ENCODE data around the gene MPEG1.

MPEG1 gene

GRCh38 chr11:59226396-59226795 lies 13.7 kb upstream of the MPEG1 start:
- Histone ChIP-seq H3K23ac (ENCODE audit: low read length in 2 of 2) (no peak overlapping the region), H3K36me3 (ENCODE audit: control insufficient read depth in 1 of 2, insufficient read depth in 2 of 2, low read depth in 1 of 2, low read length in 2 of 2) (no peaks in the 10 kb centered on the region), H3K27me3 (ENCODE audit: control insufficient read depth in 1 of 2, insufficient read depth in 1 of 2, low read length in 2 of 2) (no peaks in the 10 kb centered on the region), H3K4me1 (ENCODE audit: control insufficient read depth, insufficient read depth, low read depth, low read length) (no peaks in the 10 kb centered on the region), H2AFZ (ENCODE audit: low read depth, low read length) (no peak overlapping the region), H3K4me3 (ENCODE audit: insufficient read depth in 1 of 2, low read depth in 1 of 2, low read length in 2 of 2) (no peak overlapping the region), H3K79me1 (replicated peaks; ENCODE audit: low read length, poor library complexity, severe bottlenecking) (no peaks in the 10 kb centered on the region), H3K4ac (ENCODE audit: low read depth in 1 of 2, low read length in 2 of 2) (no peak overlapping the region), H3K27ac (ENCODE audit: low read length, poor library complexity, severe bottlenecking) (no peak overlapping the region), H2AK5ac (ENCODE audit: low read length, severe bottlenecking) (no peak overlapping the region), H3K9ac (ENCODE audit: low read length) (no peak overlapping the region), H3K14ac (ENCODE audit: low read length in 2 of 2) (no peak overlapping the region), H2BK120ac (ENCODE audit: low read depth, low read length) (no peak overlapping the region), H2BK12ac (ENCODE audit: low read length in 2 of 2) (no peak overlapping the region), H3K9me3 (ENCODE audit: control insufficient read depth, low read length) (no peaks in the 10 kb centered on the region), H2BK5ac (ENCODE audit: low read depth, low read length, poor library complexity, severe bottlenecking) (no peak overlapping the region), H3K4me2 (ENCODE audit: low read length, poor library complexity, severe bottlenecking) (no peak overlapping the region), H3K18ac (ENCODE audit: low read depth in 1 of 2, low read length in 2 of 2) (no peak overlapping the region), H2BK15ac (ENCODE audit: low read depth, poor library complexity, severe bottlenecking) (no peak overlapping the region), H4K8ac (ENCODE audit: low read length) (no peak overlapping the region), H4K91ac (ENCODE audit: low read length) (no peak overlapping the region)
- 90% methylated on average over 1 of the region's 2 CpGs for WGBS
- DNase-seq = no peak

GRCh38 chr11:59225017-59225416 lies 12.3 kb upstream of the MPEG1 start:
- Histone ChIP-seq H2BK12ac (ENCODE audit: low read length in 2 of 2) (no peak overlapping the region), H2AFZ (ENCODE audit: low read depth, low read length) (no peak overlapping the region), H3K4me1 (ENCODE audit: control insufficient read depth, insufficient read depth, low read depth, low read length) (no peaks in the 10 kb centered on the region), H3K4ac (ENCODE audit: low read depth in 1 of 2, low read length in 2 of 2) (no peak overlapping the region), H3K9me3 (ENCODE audit: control insufficient read depth, low read length) (no peaks in the 10 kb centered on the region), H3K4me2 (ENCODE audit: low read length, poor library complexity, severe bottlenecking) (no peak overlapping the region), H3K9ac (ENCODE audit: low read length) (peak overlapping the region; percentile 53), H3K4me3 (ENCODE audit: insufficient read depth in 1 of 2, low read depth in 1 of 2, low read length in 2 of 2) (peak overlapping the region in 1 of 2 experiments; percentile 6), H3K79me1 (replicated peaks; ENCODE audit: low read length, poor library complexity, severe bottlenecking) (no peaks in the 10 kb centered on the region), H3K14ac (ENCODE audit: low read length in 2 of 2) (no peak overlapping the region), H2BK5ac (ENCODE audit: low read depth, low read length, poor library complexity, severe bottlenecking) (no peak overlapping the region), H2BK120ac (ENCODE audit: low read depth, low read length) (no peak overlapping the region), H2AK5ac (ENCODE audit: low read length, severe bottlenecking) (no peak overlapping the region), H3K27ac (ENCODE audit: low read length, poor library complexity, severe bottlenecking) (no peak overlapping the region), H3K36me3 (ENCODE audit: control insufficient read depth in 1 of 2, insufficient read depth in 2 of 2, low read depth in 1 of 2, low read length in 2 of 2) (no peaks in the 10 kb centered on the region), H4K8ac (ENCODE audit: low read length) (no peak overlapping the region), H3K23ac (ENCODE audit: low read length in 2 of 2) (no peak overlapping the region), H3K27me3 (ENCODE audit: control insufficient read depth in 1 of 2, insufficient read depth in 1 of 2, low read length in 2 of 2) (no peaks in the 10 kb centered on the region), H2BK15ac (ENCODE audit: low read depth, poor library complexity, severe bottlenecking) (no peak overlapping the region), H4K91ac (ENCODE audit: low read length) (no peak overlapping the region), H3K18ac (ENCODE audit: low read depth in 1 of 2, low read length in 2 of 2) (no peak overlapping the region)
- 41% methylated on average over 1 of the region's 1 CpG for WGBS
- DNase-seq = no peak

- WGBS = 43% methylated on average over 4 of the region's 4 CpGs
- Histone ChIP-seq H3K27ac (ENCODE audit: low read length, poor library complexity, severe bottlenecking) (no peak overlapping the region), H3K79me1 (replicated peaks; ENCODE audit: low read length, poor library complexity, severe bottlenecking) (no peaks in the 10 kb centered on the region), H3K36me3 (ENCODE audit: control insufficient read depth in 1 of 2, insufficient read depth in 2 of 2, low read depth in 1 of 2, low read length in 2 of 2) (no peaks in the 10 kb centered on the region), H3K18ac (ENCODE audit: low read depth in 1 of 2, low read length in 2 of 2) (no peak overlapping the region), H2BK120ac (ENCODE audit: low read depth, low read length) (no peak overlapping the region), H2BK15ac (ENCODE audit: low read depth, poor library complexity, severe bottlenecking) (no peak overlapping the region), H3K4me3 (ENCODE audit: insufficient read depth in 1 of 2, low read depth in 1 of 2, low read length in 2 of 2) (peak overlapping the region in 1 of 2 experiments; percentile 6), H2BK5ac (ENCODE audit: low read depth, low read length, poor library complexity, severe bottlenecking) (no peak overlapping the region), H3K4me2 (ENCODE audit: low read length, poor library complexity, severe bottlenecking) (no peak overlapping the region), H2AFZ (ENCODE audit: low read depth, low read length) (no peak overlapping the region), H3K4me1 (ENCODE audit: control insufficient read depth, insufficient read depth, low read depth, low read length) (no peaks in the 10 kb centered on the region), H3K9me3 (ENCODE audit: control insufficient read depth, low read length) (no peaks in the 10 kb centered on the region), H3K14ac (ENCODE audit: low read length in 2 of 2) (no peak overlapping the region), H2BK12ac (ENCODE audit: low read length in 2 of 2) (no peak overlapping the region), H2AK5ac (ENCODE audit: low read length, severe bottlenecking) (no peak overlapping the region), H4K91ac (ENCODE audit: low read length) (no peak overlapping the region), H3K9ac (ENCODE audit: low read length) (peak overlapping the region; percentile 53), H3K4ac (ENCODE audit: low read depth in 1 of 2, low read length in 2 of 2) (no peak overlapping the region), H4K8ac (ENCODE audit: low read length) (no peak overlapping the region), H3K23ac (ENCODE audit: low read length in 2 of 2) (no peak overlapping the region), H3K27me3 (ENCODE audit: control insufficient read depth in 1 of 2, insufficient read depth in 1 of 2, low read length in 2 of 2) (no peaks in the 10 kb centered on the region)
- DNase-seq = peak; percentile 4
Measured at GRCh38 chr11:59224351-59224928, 11.7 kb upstream of the MPEG1 start.

GRCh38 chr11:59223611-59224010 lies 10.9 kb upstream of the MPEG1 start:
- no peak overlapping the region for H3K4me3 ChIP-seq (ENCODE audit: insufficient read depth in 1 of 2, low read depth in 1 of 2, low read length in 2 of 2)
- no peak for DNase-seq
- H3K9ac ChIP-seq (ENCODE audit: low read length) = peak overlapping the region; percentile 4
- H3K79me1 ChIP-seq (replicated peaks; ENCODE audit: low read length, poor library complexity, severe bottlenecking) = no peaks in the 10 kb centered on the region
- WGBS = 73% methylated on average over 2 of the region's 2 CpGs
- no peak overlapping the region for H3K4me2 ChIP-seq (ENCODE audit: low read length, poor library complexity, severe bottlenecking)
- H3K18ac ChIP-seq (ENCODE audit: low read depth in 1 of 2, low read length in 2 of 2) = no peak overlapping the region
- no peak overlapping the region for H2BK120ac ChIP-seq (ENCODE audit: low read depth, low read length)
- H2AFZ ChIP-seq (ENCODE audit: low read depth, low read length) = no peak overlapping the region
- no peaks in the 10 kb centered on the region for H3K9me3 ChIP-seq (ENCODE audit: control insufficient read depth, low read length)
- no peak overlapping the region for H2BK12ac ChIP-seq (ENCODE audit: low read length in 2 of 2)
- H3K14ac ChIP-seq (ENCODE audit: low read length in 2 of 2) = no peak overlapping the region
- no peak overlapping the region for H2AK5ac ChIP-seq (ENCODE audit: low read length, severe bottlenecking)
- no peaks in the 10 kb centered on the region for H3K36me3 ChIP-seq (ENCODE audit: control insufficient read depth in 1 of 2, insufficient read depth in 2 of 2, low read depth in 1 of 2, low read length in 2 of 2)
- H3K23ac ChIP-seq (ENCODE audit: low read length in 2 of 2) = no peak overlapping the region
- no peaks in the 10 kb centered on the region for H3K4me1 ChIP-seq (ENCODE audit: control insufficient read depth, insufficient read depth, low read depth, low read length)
- H3K27me3 ChIP-seq (ENCODE audit: control insufficient read depth in 1 of 2, insufficient read depth in 1 of 2, low read length in 2 of 2) = no peaks in the 10 kb centered on the region
- no peak overlapping the region for H3K4ac ChIP-seq (ENCODE audit: low read depth in 1 of 2, low read length in 2 of 2)
- no peak overlapping the region for H2BK5ac ChIP-seq (ENCODE audit: low read depth, low read length, poor library complexity, severe bottlenecking)
- H4K8ac ChIP-seq (ENCODE audit: low read length) = no peak overlapping the region
- H4K91ac ChIP-seq (ENCODE audit: low read length) = no peak overlapping the region
- H3K27ac ChIP-seq (ENCODE audit: low read length, poor library complexity, severe bottlenecking) = no peak overlapping the region
- no peak overlapping the region for H2BK15ac ChIP-seq (ENCODE audit: low read depth, poor library complexity, severe bottlenecking)
